Endodermal cell (in vitro differentiated cells): ENCODE results near the gene TSPAN18. TPM values are rescaled to one million over a fixed set of nuclear protein-coding genes. Genes with fewer than 3 reads are reported as not detected.

ENCODE experiments used
- DNase-seq: peaks from one replicate; pipeline ENCODE4 v3.0.0-alpha.2; 2017
- H3K27ac ChIP-seq: 2 replicates; pipeline ENCODE4 v1.5.1; 2013; ENCODE audit warnings: mild to moderate bottlenecking, low read depth, low read length, moderate library complexity
- H3K27me3 ChIP-seq: 2 replicates; pipeline ENCODE4 v1.6.1; 2013; ENCODE audit warnings: mild to moderate bottlenecking, low read length, moderate library complexity; ENCODE audit not compliant: insufficient read depth, control insufficient read depth, poor library complexity, severe bottlenecking
- H3K36me3 ChIP-seq: 2 replicates; pipeline ENCODE4 v1.7.0; 2013; ENCODE audit warnings: mild to moderate bottlenecking, low read length, moderate library complexity; ENCODE audit not compliant: control insufficient read depth, insufficient read depth
- H3K4me1 ChIP-seq: one replicate; pipeline ENCODE4 v1.7.0; 2013; ENCODE audit warnings: low read length; ENCODE audit not compliant: control insufficient read depth, insufficient read depth
- H3K4me3 ChIP-seq: 2 replicates; pipeline ENCODE4 v1.5.1; 2013; ENCODE audit warnings: mild to moderate bottlenecking, low read length, moderate library complexity
- H3K9ac ChIP-seq: 2 replicates; pipeline ENCODE4 v1.6.1; 2013; ENCODE audit warnings: mild to moderate bottlenecking, low read length, moderate library complexity; ENCODE audit not compliant: poor library complexity, severe bottlenecking; ENCODE audit errors: extremely low read depth
- H3K9me3 ChIP-seq: 2 replicates; pipeline ENCODE4 v1.6.1; 2013; ENCODE audit warnings: mild to moderate bottlenecking, low read length, moderate library complexity; ENCODE audit not compliant: control insufficient read depth
- H3K27ac Mint-ChIP-seq: 2 replicates; pipeline ENCODE4 v1.8.0; 2020; ENCODE audit warnings: mixed read lengths
- H3K27me3 Mint-ChIP-seq: 2 replicates; pipeline ENCODE4 v1.8.0; 2021; ENCODE audit warnings: mild to moderate bottlenecking, mixed read lengths; ENCODE audit not compliant: insufficient read depth
- H3K36me3 Mint-ChIP-seq: 2 replicates; pipeline ENCODE4 v1.8.0; 2020; ENCODE audit warnings: low read depth, mixed read lengths
- H3K4me1 Mint-ChIP-seq: 2 replicates; pipeline ENCODE4 v1.8.0; 2020; ENCODE audit warnings: mixed read lengths
- H3K4me3 Mint-ChIP-seq: 2 replicates; pipeline ENCODE4 v1.8.0; 2020; ENCODE audit warnings: mild to moderate bottlenecking, moderate library complexity, mixed read lengths
- H3K9me3 Mint-ChIP-seq: 2 replicates; pipeline ENCODE4 v1.8.0; 2020; ENCODE audit warnings: mild to moderate bottlenecking, mixed read lengths
- CTCF ChIP-seq: fragments of 200-600 bp; sonication (generic); conservative IDR thresholded peaks from 2 replicates; pipeline ENCODE4 v1.5.0; 2021; ENCODE audit warnings: antibody characterized with exemption, mild to moderate bottlenecking
- WGBS, 2 experiments: methylation state at CpG; one replicate each; pipeline versions ENCODE4 v1.1.5 to v1.1.7; 2013; ENCODE audit warnings: missing lambda C conversion rate in 2 of 2, mixed read lengths in 1 of 2; ENCODE audit not compliant: insufficient coverage in 1 of 2, insufficient read length in 1 of 2; 5-methylcytosine and 5-hydroxymethylcytosine counted together
- total RNA-seq, 2 donors: library from RNA; stranded (reverse); fragmentation: NEBNext Ultra II Directional in 1 of 2; extraction: Animal tissue kit (Norgen Biotek cat#: 25700) in 1 of 2; gene quantifications; 2 replicates in 1 of 2; 3 replicates in 1 of 2; pipeline ENCODE4 v1.2.1, GENCODE V29; 2021

The TSPAN18 gene
- total RNA-seq, 2 donors from 2014 or later, result 28.0 to 28.7 TPM

GRCh38 chr11:44969651-44970252, 243.0 kb downstream of the TSPAN18 start:
- no peak for DNase-seq
- Histone ChIP-seq H3K27ac (no peak overlapping the region), H3K9ac (no peak overlapping the region), H3K9me3 (no peaks in the 10 kb centered on the region), H3K4me1 (peaks cover 11% of the 10 kb centered on the region), H3K4me3 (no peak overlapping the region), H3K27me3 (no peaks in the 10 kb centered on the region), H3K36me3 (no peaks in the 10 kb centered on the region)
- no peaks in the 10 kb centered on the region for H3K9me3 Mint-ChIP-seq
- H3K36me3 Mint-ChIP-seq, result no peaks in the 10 kb centered on the region
- H3K27ac Mint-ChIP-seq, result no peak overlapping the region
- WGBS, 2 experiments, result 89 to 91% methylated on average over 11 to 12 of the region's 12 CpGs
- H3K27me3 Mint-ChIP-seq, result peaks cover 4% of the 10 kb centered on the region
- no peak overlapping the region for H3K4me3 Mint-ChIP-seq
- peaks cover 24% of the 10 kb centered on the region for H3K4me1 Mint-ChIP-seq
- TF ChIP-seq CTCF, result no peak

GRCh38 chr11:44970293-44970692, 243.5 kb downstream of the TSPAN18 start:
- DNase-seq, result no peak
- peaks cover 24% of the 10 kb centered on the region for H3K4me1 Mint-ChIP-seq

GRCh38 chr11:44971185-44971584, 244.4 kb downstream of the TSPAN18 start:
- 93 to 97% methylated on average over 9 to 10 of the region's 10 CpGs for WGBS, 2 experiments
- no peak for TF ChIP-seq CTCF

More at GRCh38 chr11:44970293-44970692, 243.5 kb downstream of the TSPAN18 start:
- H3K4me1 ChIP-seq, result peaks cover 11% of the 10 kb centered on the region
- no peak overlapping the region for H3K4me3 ChIP-seq
- H3K27ac ChIP-seq, result no peak overlapping the region
- H3K9ac ChIP-seq, result no peak overlapping the region
- Mint-ChIP-seq H3K36me3 (no peaks in the 10 kb centered on the region), H3K27me3 (peaks cover 4% of the 10 kb centered on the region), H3K27ac (no peak overlapping the region), H3K9me3 (no peaks in the 10 kb centered on the region), H3K4me3 (no peak overlapping the region)
- H3K36me3 ChIP-seq, result no peaks in the 10 kb centered on the region
- no peak for TF ChIP-seq CTCF
- no peaks in the 10 kb centered on the region for H3K9me3 ChIP-seq
- H3K27me3 ChIP-seq, result no peaks in the 10 kb centered on the region
- WGBS, 2 experiments, result 92 to 97% methylated on average over 6 of the region's 6 CpGs

More at GRCh38 chr11:44971185-44971584, 244.4 kb downstream of the TSPAN18 start:
- Mint-ChIP-seq H3K36me3 (no peaks in the 10 kb centered on the region), H3K9me3 (no peaks in the 10 kb centered on the region), H3K4me1 (peaks cover 28% of the 10 kb centered on the region), H3K4me3 (no peak overlapping the region), H3K27ac (no peak overlapping the region), H3K27me3 (peaks cover 2% of the 10 kb centered on the region)
- Histone ChIP-seq H3K4me1 (peaks cover 12% of the 10 kb centered on the region), H3K36me3 (no peaks in the 10 kb centered on the region), H3K27ac (no peak overlapping the region), H3K4me3 (no peak overlapping the region), H3K27me3 (no peaks in the 10 kb centered on the region), H3K9ac (no peak overlapping the region), H3K9me3 (no peaks in the 10 kb centered on the region)
- DNase-seq, result no peak
